K562 treated with DMSO at 1 percent for 48 hours (cell line): ENCODE measurements around the gene ZBTB8B. TPM values are rescaled to one million over a fixed set of nuclear protein-coding genes. Genes with fewer than 3 reads are reported as not detected.

Source experiments
- total RNA-seq: library from RNA; unstranded; fragments of 300-600 nt; gene quantifications from 2 replicates; pipeline ENCODE4 v1.2.3, GENCODE V29; 2022; ENCODE audit warnings: low replicate concordance; ENCODE audit errors: extremely low read depth

ZBTB8B gene
- not detected in 2 replicates for total RNA-seq

DNA sequence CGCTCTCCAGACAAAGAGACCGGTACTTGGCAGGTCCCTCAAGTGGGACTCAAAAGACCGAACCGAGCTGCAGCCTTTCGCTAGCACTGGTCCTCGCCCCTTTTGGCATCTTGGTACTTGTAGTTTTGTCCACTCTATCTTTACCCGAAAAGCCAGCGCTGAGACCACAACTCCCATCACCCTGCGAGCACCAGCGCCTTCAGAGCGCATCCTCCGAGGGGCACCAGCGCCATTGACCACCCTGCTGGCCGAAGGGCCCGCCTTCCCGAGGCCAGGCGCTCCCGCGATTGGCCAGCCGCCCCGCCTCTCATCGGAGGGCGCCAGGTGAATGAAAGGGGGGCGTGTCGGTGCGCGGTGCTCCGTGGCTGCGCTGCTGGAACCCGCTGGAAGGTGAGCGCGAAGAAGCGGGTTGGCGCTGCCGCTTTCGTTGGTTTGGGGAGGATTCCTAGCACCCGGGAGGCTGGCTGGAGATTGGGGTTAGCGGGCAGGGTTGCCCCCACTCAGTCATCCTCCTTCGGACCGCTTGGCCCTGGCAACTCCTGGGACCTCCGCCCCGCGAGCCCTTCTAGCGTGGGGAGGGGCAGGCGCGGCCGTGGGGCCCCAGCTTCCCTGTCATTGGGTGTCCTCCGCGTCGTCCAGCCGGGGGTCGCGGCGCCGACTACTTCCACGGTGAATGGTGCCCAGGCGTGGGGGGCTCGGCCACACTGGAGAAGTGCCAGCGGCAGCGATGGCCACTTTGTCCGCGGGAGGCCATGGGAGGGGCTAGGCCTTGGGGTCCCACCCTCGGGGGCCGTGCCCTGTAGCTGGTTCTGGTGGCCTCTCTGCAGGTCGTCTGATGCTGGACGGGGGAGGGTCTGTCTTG, at the start of gene ZBTB8B:
Gene ZBTB8B (plus strand): TSS at position 357 of the 862 bp plus-strand sequence. CDS start 5,553 bp downstream, outside the sequence.

Other genes with a start within 250 kb of the ZBTB8B start
- not detected in 2 replicates for gene TMEM234, start 242.7 kb upstream of the ZBTB8B start, total RNA-seq
- gene EIF3I, start 242.7 kb upstream of the ZBTB8B start, total RNA-seq: not detected in 2 replicates
- not detected in 2 replicates for gene FAM167B, start 217.8 kb upstream of the ZBTB8B start, total RNA-seq
- gene LCK, start 213.8 kb upstream of the ZBTB8B start, total RNA-seq: not detected in 2 replicates
- gene HDAC1, start 173.0 kb upstream of the ZBTB8B start, total RNA-seq: 992 TPM in 1 of 2 replicates, not detected in the other
- gene MARCKSL1, start 128.8 kb upstream of the ZBTB8B start, total RNA-seq: not detected in 2 replicates
- gene FAM229A, start 102.6 kb upstream of the ZBTB8B start, total RNA-seq: not detected in 2 replicates
- gene TSSK3, start 102.5 kb upstream of the ZBTB8B start, total RNA-seq: not detected in 2 replicates
- gene BSDC1, start 70.6 kb upstream of the ZBTB8B start, total RNA-seq: not detected in 2 replicates
- gene ZBTB8A, start 74.4 kb downstream of the ZBTB8B start, total RNA-seq: not detected in 2 replicates
- not detected in 2 replicates for gene ZBTB8OS, start 185.5 kb downstream of the ZBTB8B start, total RNA-seq
- gene RBBP4, start 186.1 kb downstream of the ZBTB8B start, total RNA-seq: not detected in 2 replicates
- gene SYNC, start 237.7 kb downstream of the ZBTB8B start, total RNA-seq: not detected in 2 replicates